SW 1271 (cell line): ENCODE results near the gene UBE3A.

Source experiments
- DNase-seq, 2 experiments: peaks; one replicate each; lab custom pipeline; 2025; lab: John Stamatoyannopoulos, UW

The UBE3A gene

GRCh38 chr15:25329696-25330095 lies 109.1 kb downstream of the UBE3A start:
- DNase-seq = no peak

- DNase-seq = no peak
Observed at GRCh38 chr15:25327686-25328085, 111.1 kb downstream of the UBE3A start.

GRCh38 chr15:25325187-25325586 lies 113.6 kb downstream of the UBE3A start:
- DNase-seq = no peak

- no peak for DNase-seq
Observed at GRCh38 chr15:25323420-25323819, 115.4 kb downstream of the UBE3A start.

- no peak for DNase-seq
Observed at GRCh38 chr15:25287823-25288222, 151.0 kb downstream of the UBE3A start.
